H1 (cell line): Measurements from ENCODE around the gene DET1. TPM values are rescaled to one million over a fixed set of nuclear protein-coding genes. Genes with fewer than 3 reads are reported as not detected.

ENCODE experiments used
- HDAC2 ChIP-seq, 2 experiments: fragments of 300-600 bp in 1 of 2; sonication (generic) in 1 of 2; IDR thresholded peaks; 2 replicates each; pipeline ENCODE4 v1.6.1; 2011 to 2012; ENCODE audit warnings: low read depth in 2 of 2, low read length in 2 of 2, mild to moderate bottlenecking in 2 of 2, moderate library complexity in 2 of 2, borderline replicate concordance in 1 of 2, inconsistent platforms in 1 of 2
- SAP30 ChIP-seq: fragments of 300-600 bp; sonication (generic); IDR thresholded peaks from 2 replicates; pipeline ENCODE4 v1.7.1; 2012; ENCODE audit warnings: low read length, moderate library complexity, mild to moderate bottlenecking, inconsistent platforms; ENCODE audit not compliant: insufficient read depth, insufficient replicate concordance
- polyA plus RNA-seq, 7 experiments: library from polyadenylated mRNA; depleted of rRNA in 3 of 7; stranded (reverse) in 5 of 7; unstranded in 2 of 7; fragments of >200 nt in 5 of 7; fragments of 200-250 nt in 2 of 7; gene quantifications; 1 replicate in 5 of 7; 2 replicates in 1 of 7; 4 replicates in 1 of 7; pipeline versions ENCODE4 v1.2.1 to v1.2.3, GENCODE V29; 2011 to 2013; ENCODE audit warnings: missing spikeins in 2 of 7, mixed read lengths in 2 of 7
- total RNA-seq: library from RNA; stranded (reverse); fragmentation: NEBNext Ultra II Directional; extraction: Animal tissue kit (Norgen Biotek cat#: 25700); gene quantifications from 2 replicates; pipeline ENCODE4 v1.2.1, GENCODE V29; 2021

The DET1 gene
- total and polyA plus RNA-seq, 2 of the 8 experiments (the other 6 are each of a cell fraction or from before 2014, with no cell fraction given) = 5.4 to 8.5 TPM

- TF ChIP-seq SAP30 (peak; percentile 88), HDAC2 (IDR thresholded peaks at IDR 0.05; ENCODE audit: borderline replicate concordance in 1 of 2, low read depth in 2 of 2, low read length in 2 of 2) (0 out of 4 replicates have a peak, but pooled peaks of 1 of the 2 experiments have one; percentile 9)
Measured at GRCh38 chr15:88467935-88468528, 78.4 kb downstream of the DET1 start (continued).
